PC-3 (cell line): ENCODE data around the gene ARVCF. TPM values are rescaled to one million over a fixed set of nuclear protein-coding genes. Genes with fewer than 3 reads are reported as not detected.
A peak's percentile ranks its signal among the peaks of the same experiment; 100 is the strongest.

Experiments used
- ATAC-seq: fragments of 200-7000 bp; cut with Tn5 transposase; 2 replicates; pipeline ENCODE4 v1.9.1; 2020; ENCODE audit warnings: mild to moderate bottlenecking, moderate library complexity
- BruUV-seq: library from RNA; stranded (reverse); fragments of 400-500 nt; replicated peaks from 2 replicates; lab custom pipeline; 2021; lab: Mats Ljungman, UMichigan
- CTCF ChIA-PET: fragments of 300-600 bp; sonication (Branson Sonifier 250); formaldehyde crosslinking; loops from one replicate; lab custom pipeline; 2022; ENCODE audit warnings: antibody characterized with exemption; lab: Charles Lee
- POLR2A ChIA-PET: fragments of 300-600 bp; sonication (Branson Sonifier 250); formaldehyde crosslinking; loops from one replicate; lab custom pipeline; 2022; ENCODE audit warnings: antibody characterized with exemption; ENCODE audit not compliant: unreplicated experiment; lab: Charles Lee
- DNase-seq: peaks from one replicate; pipeline ENCODE4 v3.0.0-alpha.2; 2015
- H2AFZ ChIP-seq: fragments of 300-600 bp; sonication (generic); 2 replicates; pipeline ENCODE4 v1.6.0; 2016; ENCODE audit warnings: antibody characterized with exemption, low read length
- H3F3A ChIP-seq: fragments of 300-600 bp; sonication (generic); one replicate; pipeline ENCODE4 v1.6.0; 2017; ENCODE audit warnings: antibody characterized with exemption, low read length, control low read depth, mild to moderate bottlenecking; ENCODE audit not compliant: unreplicated experiment
- H3K27ac ChIP-seq: fragments of 300-600 bp; sonication (generic); 2 replicates; pipeline ENCODE4 v1.5.1; 2016; ENCODE audit warnings: mild to moderate bottlenecking, low read length
- H3K27me3 ChIP-seq: fragments of 300-600 bp; sonication (generic); 2 replicates; pipeline ENCODE4 v1.6.1; 2016; ENCODE audit warnings: low read length, mixed read lengths
- H3K36me3 ChIP-seq: fragments of 300-600 bp; sonication (generic); 2 replicates; pipeline ENCODE4 v1.6.1; 2016; ENCODE audit warnings: low read depth, mixed run types, low read length, mixed read lengths
- H3K4me1 ChIP-seq: fragments of 300-600 bp; sonication (generic); 2 replicates; pipeline ENCODE4 v1.5.1; 2016; ENCODE audit warnings: low read length; ENCODE audit not compliant: insufficient read depth
- H3K4me2 ChIP-seq: fragments of 300-600 bp; sonication (generic); 2 replicates; pipeline ENCODE4 v1.6.0; 2016; ENCODE audit warnings: low read length
- H3K4me3 ChIP-seq: fragments of 300-600 bp; sonication (generic); 2 replicates; pipeline ENCODE4 v1.5.1; 2016; ENCODE audit warnings: mild to moderate bottlenecking, low read length, mixed read lengths
- H3K79me2 ChIP-seq: fragments of 300-600 bp; sonication (generic); 2 replicates; pipeline ENCODE4 v1.6.1; 2017; ENCODE audit warnings: low read length, mixed read lengths
- H3K9ac ChIP-seq: fragments of 300-600 bp; sonication (generic); 2 replicates; pipeline ENCODE4 v1.6.0; 2016; ENCODE audit warnings: mild to moderate bottlenecking, low read length
- H3K9me2 ChIP-seq: fragments of 300-600 bp; sonication (generic); replicated peaks from 2 replicates; pipeline ENCODE4 v1.6.1; 2016; ENCODE audit warnings: mixed run types, low read length, mixed read lengths
- H3K9me3 ChIP-seq: fragments of 300-600 bp; sonication (generic); 2 replicates; pipeline ENCODE4 v1.6.1; 2016; ENCODE audit warnings: low read length, mixed read lengths
- H4K20me1 ChIP-seq: fragments of 300-600 bp; sonication (generic); 2 replicates; pipeline ENCODE4 v1.6.1; 2016; ENCODE audit warnings: low read length, mixed read lengths
- CTCF ChIP-seq: fragments of 300-600 bp; sonication (generic); conservative IDR thresholded peaks from 2 replicates; pipeline ENCODE4 v1.5.1; 2017; ENCODE audit warnings: antibody characterized with exemption, low read depth, mild to moderate bottlenecking, low read length
- EZH2 ChIP-seq: fragments of 300-600 bp; sonication (generic); IDR thresholded peaks from one replicate; pipeline ENCODE4 v1.6.1; 2017; ENCODE audit warnings: antibody characterized with exemption, mild to moderate bottlenecking, low read length; ENCODE audit not compliant: unreplicated experiment
- EZH2phosphoT487 ChIP-seq: fragments of 300-600 bp; sonication (generic); IDR thresholded peaks from 2 replicates; pipeline ENCODE4 v1.6.1; 2018; ENCODE audit warnings: mild to moderate bottlenecking, antibody characterized with exemption, low read length, borderline replicate concordance
- intact Hi-C: fragments of 100-400 bp; cut with micrococcal nuclease; formaldehyde crosslinking; loops from 2 replicates; pipeline ENCODE4 v1.9.0; 2023
- total RNA-seq: library from RNA; depleted of rRNA; stranded (reverse); fragments of >200 nt; gene quantifications from 2 replicates; pipeline ENCODE4 v1.2.3, GENCODE V29; 2014

ARVCF gene
- total RNA-seq, 1 experiment from 2014 or later: 20.0 TPM

DNA sequence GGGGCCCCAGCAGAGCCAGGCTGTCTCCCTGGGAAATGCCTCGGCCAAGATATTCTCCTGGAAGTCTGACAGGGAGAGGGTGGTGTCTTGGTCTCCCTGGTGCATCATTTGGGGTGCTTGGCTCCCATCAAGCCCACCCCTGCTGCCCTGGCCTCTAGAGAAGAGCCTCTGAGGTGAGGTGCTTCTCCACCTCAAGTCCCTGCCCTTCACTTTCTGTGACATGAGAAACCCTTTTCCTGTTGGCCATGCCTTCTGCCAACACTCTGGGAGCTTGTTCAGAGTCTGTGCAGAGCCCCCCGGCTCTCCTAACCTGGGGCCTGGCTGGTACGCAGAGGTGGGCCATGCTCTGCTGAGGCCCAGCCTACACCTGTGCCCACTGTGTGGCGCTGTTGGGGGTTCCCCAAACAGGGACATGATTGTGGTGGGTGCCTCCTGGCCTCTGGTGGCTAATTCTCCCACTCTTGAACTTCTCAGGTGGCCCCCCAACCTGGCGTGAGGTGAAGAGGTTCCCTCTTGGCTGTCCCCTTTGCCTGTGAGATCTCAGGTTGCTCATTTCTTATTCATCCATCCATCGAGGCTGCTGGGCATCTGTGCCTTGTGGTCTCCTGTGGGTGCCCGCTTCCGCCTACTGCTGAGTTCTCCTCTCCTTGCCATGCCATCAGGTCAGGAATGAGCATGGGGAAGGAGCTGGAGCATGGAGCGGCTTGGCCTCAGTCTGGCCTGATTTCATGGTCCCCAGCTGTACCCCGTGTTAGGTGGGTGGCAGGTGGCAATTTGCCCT, 44.3 kb upstream of the ARVCF start:
- POLR2A ChIA-PET: no interaction called here
- CTCF ChIA-PET: no interaction called here
- Histone ChIP-seq H3K9ac (no peak overlapping the region), H4K20me1 (no peaks in the 10 kb centered on the region), H2AFZ (no peak overlapping the region), H3K4me1 (no peaks in the 10 kb centered on the region; the same call in 1 of the 2 replicates), H3K79me2 (no peaks in the 10 kb centered on the region), H3K4me2 (no peak overlapping the region), H3K9me3 (no peaks in the 10 kb centered on the region), H3F3A (no peaks in the 10 kb centered on the region), H3K4me3 (no peak overlapping the region), H3K27me3 (no peaks in the 10 kb centered on the region), H3K36me3 (no peaks in the 10 kb centered on the region), H3K9me2 (no peaks in the 10 kb centered on the region), H3K27ac (no peak overlapping the region)
- DNase-seq: no peak
- BruUV-seq: no TSS peak
- intact Hi-C loops: no loop called here
- ATAC-seq: no peak
- TF ChIP-seq EZH2phosphoT487: no peak
- TF ChIP-seq CTCF: 0 out of 2 replicates have a peak, but pooled peaks have one; percentile 14
- no peak for TF ChIP-seq EZH2

- POLR2A ChIA-PET: no interaction called here
- H3K4me3 ChIP-seq: no peak overlapping the region
- intact Hi-C loops: no loop called here
- H2AFZ ChIP-seq: no peak overlapping the region
- TF ChIP-seq EZH2 (no peak), EZH2phosphoT487 (no peak), CTCF (no peak)
- H3F3A ChIP-seq: no peaks in the 10 kb centered on the region
- no TSS peak for BruUV-seq
- H3K79me2 ChIP-seq: no peaks in the 10 kb centered on the region
- H3K9me2 ChIP-seq: no peaks in the 10 kb centered on the region
- H3K27me3 ChIP-seq: no peaks in the 10 kb centered on the region
- H3K9ac ChIP-seq: no peak overlapping the region
- H3K9me3 ChIP-seq: no peaks in the 10 kb centered on the region
- ATAC-seq (no peak), DNase-seq (no peak)
- no peaks in the 10 kb centered on the region; the same call in 1 of the 2 replicates for H3K4me1 ChIP-seq
- no peaks in the 10 kb centered on the region for H3K36me3 ChIP-seq
- H3K27ac ChIP-seq: no peak overlapping the region
- H3K4me2 ChIP-seq: no peak overlapping the region
- H4K20me1 ChIP-seq: no peaks in the 10 kb centered on the region
- CTCF ChIA-PET: no interaction called here
These were observed 42.6 kb upstream of the ARVCF start for GRCh38 chr22:20058989-20059770.
